NCI-H510A treated with DMSO at 0.1 percent for 48 hours (cell line): Measurements from ENCODE around the gene CDC14A.
"Not testable (repeated sequence)": the region's sequence is repeated elsewhere in the genome, so short reads cannot be mapped to it uniquely, and the experiment has no call there.

Source experiments
- DNase-seq: peaks from one replicate; lab custom pipeline; 2025; lab: John Stamatoyannopoulos, UW

The CDC14A gene

GRCh38 chr1:100362821-100363466, 10.6 kb downstream of the CDC14A start:
- DNase-seq: no peak

DNA sequence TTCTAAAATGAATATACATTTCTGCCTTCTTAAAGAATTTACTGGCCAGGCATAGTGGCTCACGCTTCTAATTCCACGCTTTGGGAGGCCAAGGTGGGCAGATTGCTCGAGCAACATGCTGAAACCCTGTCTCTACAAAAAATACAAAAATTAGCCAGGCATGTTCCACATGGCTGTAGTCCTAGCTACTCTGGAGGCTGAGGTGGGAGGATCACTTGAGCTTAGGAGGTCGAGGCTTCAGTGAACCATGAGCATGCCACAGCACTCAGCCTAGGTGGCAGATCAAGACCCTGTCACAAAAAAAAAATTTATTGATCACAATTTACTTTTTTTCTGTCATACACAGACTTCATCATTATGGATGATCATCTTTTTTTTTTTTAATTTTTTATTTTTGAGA, 11.5 kb downstream of the CDC14A start:
- DNase-seq: no peak

- no peak for DNase-seq
Observed at GRCh38 chr1:100364697-100365096, 12.4 kb downstream of the CDC14A start.

- no peak for DNase-seq
Observed at GRCh38 chr1:100366209-100366525, 13.9 kb downstream of the CDC14A start.

- DNase-seq: not testable (repeated sequence)
Observed at GRCh38 chr1:100369339-100369738, 17.0 kb downstream of the CDC14A start.

DNA sequence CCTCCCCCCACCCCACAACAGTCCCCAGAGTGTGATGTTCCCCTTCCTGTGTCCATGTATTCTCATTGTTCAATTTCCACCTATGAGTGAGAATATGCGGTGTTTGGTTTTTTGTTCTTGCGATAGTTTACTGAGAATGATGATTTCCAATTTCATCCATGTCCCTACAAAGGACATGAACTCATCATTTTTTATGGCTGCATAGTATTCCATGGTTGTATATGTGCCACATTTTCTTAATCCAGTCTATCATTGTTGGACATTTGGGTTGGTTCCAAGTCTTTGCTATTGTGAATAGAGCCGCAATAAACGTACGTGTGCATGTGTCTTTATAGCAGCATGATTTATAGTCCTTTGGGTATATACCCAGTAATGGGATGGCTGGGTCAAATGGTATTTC, 21.6 kb downstream of the CDC14A start:
- DNase-seq: not testable (repeated sequence)

DNA sequence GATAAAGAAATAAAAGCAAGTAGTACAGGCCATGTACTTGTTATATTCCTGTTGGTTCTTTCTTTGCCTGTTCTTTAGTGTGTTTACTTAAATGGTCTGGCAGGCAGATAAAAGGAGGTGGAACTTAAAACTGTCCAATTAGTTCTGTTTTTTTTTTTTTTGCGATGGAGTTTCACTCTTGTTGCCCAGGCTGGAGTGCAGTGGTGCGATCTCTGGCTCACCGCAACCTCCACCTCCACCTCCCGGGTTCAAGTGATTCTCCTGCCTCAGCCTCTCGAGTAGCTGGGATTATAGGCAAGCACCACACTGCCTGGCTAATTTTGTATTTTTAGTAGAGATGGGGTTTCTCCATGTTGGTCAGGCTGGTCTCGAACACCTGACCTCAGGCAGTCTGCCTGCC, 24.6 kb downstream of the CDC14A start:
- DNase-seq: not testable (repeated sequence)

DNA sequence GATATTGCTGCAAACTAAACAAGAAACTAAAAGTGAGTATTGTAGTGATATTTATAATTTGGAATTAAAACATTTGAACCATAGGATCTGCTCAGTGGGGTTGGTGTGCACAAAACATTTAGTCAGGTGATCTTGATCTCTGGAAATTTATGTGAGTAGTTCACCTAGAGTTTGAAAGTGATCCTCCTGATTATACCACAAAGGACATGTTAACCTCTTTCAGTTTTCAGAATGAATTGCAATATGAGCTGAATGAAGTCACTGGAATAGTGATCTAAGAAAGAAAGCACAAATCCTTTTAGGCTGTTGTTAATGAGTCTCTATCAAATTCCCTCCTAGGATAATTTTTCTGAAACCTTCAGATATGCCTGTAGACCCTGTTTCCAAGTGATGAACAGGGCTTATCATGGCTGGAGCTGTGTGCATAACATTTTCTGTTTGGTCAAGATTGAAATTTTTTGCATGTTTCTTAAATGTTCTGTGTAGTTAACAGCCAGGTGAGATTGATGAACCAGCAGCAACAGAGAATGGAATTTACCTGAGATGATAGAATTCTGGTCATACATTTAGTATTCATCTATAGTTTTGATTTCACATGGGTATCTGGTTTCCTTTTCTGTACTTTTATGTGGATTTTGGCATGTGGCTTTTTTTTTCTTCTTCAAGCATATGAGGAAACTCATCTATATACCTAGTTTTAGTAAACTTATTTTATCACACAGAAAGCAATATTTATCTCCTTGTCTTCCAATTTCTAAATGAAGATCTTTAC, 25.5 kb downstream of the CDC14A start:
- DNase-seq: no peak

- no peak for DNase-seq
Observed at GRCh38 chr1:100378956-100379355, 26.6 kb downstream of the CDC14A start.

DNA sequence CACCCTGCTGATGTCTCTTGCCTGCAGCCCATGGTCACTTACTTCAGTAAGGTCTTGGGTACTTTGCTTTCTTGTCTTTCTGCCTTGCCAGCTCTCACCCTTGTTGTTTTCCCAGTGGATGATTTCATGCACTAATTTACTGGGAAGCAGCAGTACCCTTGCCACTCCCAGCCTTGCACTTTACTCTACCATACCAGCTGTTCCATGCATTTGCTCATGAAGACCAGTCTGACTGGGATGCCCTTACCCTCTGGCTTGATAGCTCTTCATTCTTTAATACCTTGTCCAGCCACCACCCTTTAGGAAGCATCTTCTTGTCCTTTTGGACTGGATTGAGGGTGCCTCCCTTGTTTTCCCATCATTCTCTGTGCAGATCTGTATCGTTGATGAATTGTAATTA, 28.3 kb downstream of the CDC14A start:
- DNase-seq: no peak

DNA sequence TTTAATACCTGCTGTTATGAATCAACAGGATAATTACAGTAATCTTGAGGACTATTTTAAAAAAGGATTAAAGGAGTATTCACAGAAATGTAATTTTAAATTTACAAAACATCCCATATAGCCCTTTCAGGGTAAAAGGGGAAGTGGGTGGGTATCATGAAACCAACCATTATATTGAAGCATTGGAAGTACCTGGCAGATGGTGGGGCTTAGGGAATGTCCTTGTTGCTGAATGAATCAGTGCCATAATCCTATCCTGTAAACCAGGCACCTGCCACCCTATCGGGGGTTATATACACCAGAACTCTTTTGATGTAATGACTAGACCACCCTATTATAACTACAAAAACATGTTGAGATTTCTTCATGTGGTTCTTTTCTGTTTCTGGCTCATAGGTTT, 30.4 kb downstream of the CDC14A start:
- no peak for DNase-seq

DNA sequence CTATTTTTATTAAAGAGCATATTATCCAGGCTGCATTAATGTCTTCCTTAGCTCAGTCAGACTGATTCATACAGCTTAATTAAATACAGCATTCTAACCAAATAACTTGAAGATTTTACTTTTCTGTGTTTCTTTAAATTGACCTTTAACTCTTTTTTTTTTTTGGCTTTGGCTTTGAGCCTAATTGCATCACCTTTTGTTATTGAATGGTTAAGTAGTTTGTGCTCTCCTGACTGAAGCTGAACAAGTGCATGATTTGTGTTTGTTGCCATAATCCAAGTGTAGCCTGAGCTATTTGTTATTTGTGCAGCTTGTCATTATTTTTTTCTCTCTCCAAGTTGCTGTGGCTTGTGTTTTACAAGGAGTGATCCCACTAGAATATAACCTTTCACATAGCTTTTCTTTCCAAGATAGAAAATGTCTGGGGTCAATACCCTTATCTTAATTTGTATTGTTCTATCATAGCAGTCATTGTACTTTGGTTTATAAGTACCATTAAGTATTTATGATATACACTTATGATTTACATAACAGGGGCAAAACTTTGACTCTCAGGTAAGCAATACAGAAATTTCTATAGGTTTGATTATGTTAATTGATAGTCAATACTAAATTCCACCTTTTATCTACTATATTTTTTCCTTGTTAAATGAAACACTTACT, 31.6 kb downstream of the CDC14A start:
- DNase-seq: peak; percentile 23

DNA sequence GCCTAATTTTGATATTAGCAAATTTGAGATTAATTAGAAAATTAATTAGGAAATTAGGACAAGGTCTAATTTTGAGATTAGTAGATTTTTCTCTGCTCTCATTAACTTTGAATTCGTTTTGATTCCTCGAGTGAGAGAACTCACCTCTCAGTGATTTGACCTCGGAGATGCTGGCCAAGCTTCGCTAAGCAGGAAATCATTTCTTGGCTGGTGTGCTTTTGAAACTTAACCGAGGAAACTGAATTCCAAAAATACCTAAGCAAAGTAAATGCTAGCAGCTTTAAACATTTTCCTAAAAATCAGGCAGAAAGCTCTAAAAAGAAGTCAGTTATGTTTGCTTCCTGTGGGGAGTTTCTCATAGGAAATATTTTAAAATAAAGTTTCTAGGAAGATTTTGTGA, 34.9 kb downstream of the CDC14A start:
- DNase-seq: no peak

DNA sequence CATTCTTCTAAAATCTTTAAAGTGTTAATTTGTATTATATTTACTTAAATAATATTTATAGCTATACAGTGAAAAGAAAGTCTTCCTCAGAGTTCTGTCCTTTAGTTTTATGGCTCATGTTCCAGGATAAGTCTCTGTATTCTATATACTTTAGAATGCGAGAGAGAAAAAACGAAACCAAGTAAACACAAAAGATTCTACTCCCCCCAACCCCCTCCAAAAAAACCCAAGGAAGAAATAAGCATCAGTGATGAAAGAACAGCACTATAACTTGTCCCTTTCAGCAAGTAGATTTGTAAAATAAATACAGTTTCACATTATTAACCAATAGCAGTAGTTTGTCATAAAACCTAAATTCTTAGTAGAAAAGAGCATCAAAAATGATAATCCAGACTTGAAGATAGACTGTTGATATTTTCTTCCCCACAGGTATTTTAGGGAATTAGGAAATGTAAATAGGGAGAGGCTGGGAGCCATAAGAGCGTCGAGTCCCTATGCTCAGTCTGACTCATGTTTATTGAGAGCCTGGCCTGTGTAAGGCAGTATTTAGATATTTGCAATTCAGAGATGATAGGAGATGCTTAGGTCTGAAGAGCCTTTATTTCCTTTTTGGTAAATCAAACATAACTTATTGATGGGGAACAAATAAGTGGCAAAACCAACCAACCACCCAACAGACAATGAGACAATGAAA, 35.5 kb downstream of the CDC14A start:
- no peak for DNase-seq

GRCh38 chr1:100390531-100390930, 38.2 kb downstream of the CDC14A start:
- DNase-seq: no peak

- DNase-seq: no peak
Observed at GRCh38 chr1:100391675-100392074, 39.4 kb downstream of the CDC14A start.

DNA sequence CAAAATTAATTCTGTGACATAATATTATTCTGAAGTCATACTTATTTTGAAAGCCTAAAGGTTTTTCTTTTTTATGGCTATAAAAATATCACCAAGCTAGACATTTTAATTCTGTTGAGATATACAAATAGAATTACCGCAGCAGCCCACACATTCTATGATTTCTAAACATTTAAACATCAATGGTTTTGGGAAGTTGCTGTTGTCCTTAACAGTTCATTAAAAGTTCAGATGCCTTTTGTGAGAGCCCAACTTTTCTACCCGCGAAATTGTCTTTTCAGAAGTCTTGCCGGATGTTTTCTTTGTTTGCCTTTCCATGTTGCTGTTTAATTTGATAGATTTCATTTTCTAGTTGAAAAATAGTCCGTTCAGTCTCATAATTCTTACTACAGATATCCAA, 40.5 kb downstream of the CDC14A start:
- no peak for DNase-seq

GRCh38 chr1:100394285-100394684, 42.0 kb downstream of the CDC14A start:
- no peak for DNase-seq

DNA sequence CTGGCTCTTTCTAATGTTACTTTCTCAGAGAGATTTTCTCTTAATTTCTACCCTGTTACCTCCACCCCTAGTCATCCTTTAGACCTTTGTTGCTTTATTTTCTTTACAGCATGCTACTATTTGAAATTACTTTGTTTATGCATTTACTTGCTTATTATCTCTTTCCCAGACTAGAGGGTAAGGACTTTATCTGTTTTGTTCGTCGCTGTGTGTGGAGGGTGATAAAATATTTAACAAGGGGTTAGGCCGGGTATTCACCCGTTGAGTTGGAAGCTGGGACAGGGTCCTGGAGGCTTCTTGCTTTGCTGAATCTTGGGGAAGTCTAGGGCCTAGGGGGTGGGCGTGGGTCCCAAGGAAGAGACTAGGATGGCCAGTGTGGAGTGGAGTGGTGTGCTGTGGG, 43.6 kb downstream of the CDC14A start:
- DNase-seq: no peak

- no peak for DNase-seq
Observed at GRCh38 chr1:100396651-100397050, 44.3 kb downstream of the CDC14A start.

- DNase-seq: no peak
Observed at GRCh38 chr1:100397681-100398080, 45.4 kb downstream of the CDC14A start.

DNA sequence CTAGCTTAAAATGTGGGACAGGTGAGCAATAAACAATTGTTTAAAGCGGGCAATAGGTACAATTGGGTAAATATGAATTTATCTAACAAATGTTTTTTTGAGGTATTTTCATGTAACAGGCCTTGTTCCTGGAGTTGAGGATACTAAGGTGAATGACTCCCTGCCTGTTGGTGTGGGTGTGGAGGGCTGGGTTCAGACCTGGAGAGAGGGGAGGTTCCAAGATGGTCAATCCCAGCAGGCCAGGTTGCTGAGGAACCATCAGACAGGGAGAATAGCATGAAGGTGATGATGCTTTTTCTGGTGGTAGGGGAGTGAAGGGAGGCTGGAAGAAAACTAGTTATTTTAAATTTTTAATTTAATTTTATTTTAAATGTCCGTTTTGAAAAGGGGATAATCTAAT, 46.3 kb downstream of the CDC14A start:
- DNase-seq: no peak

DNA sequence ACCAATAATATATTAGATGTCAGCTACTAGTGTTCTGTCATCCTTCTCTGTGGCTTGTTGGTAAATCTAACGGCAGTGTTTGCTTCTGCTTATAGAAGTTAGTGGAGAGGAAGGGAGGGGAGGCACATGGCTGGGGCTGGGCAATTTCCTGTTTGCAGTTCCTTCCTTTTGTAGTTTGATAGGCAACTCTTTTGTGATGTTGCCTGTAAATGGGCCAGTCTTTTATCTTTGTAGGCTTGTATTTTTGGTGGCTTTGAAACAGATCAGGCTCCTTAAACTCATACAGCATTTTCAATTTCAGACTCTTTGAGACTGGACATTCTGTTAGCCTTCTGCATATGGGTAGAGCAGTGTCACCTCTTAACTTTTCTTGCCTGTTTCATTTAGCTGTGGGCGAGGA, 48.1 kb downstream of the CDC14A start:
- peak; percentile 58 for DNase-seq
